ENCODE measurements around the gene RHOXF2.
"Not testable (repeated sequence)": the region's sequence is repeated elsewhere in the genome, so short reads cannot be mapped to it uniquely, and the experiment has no call there.

The RHOXF2 gene, protein sequence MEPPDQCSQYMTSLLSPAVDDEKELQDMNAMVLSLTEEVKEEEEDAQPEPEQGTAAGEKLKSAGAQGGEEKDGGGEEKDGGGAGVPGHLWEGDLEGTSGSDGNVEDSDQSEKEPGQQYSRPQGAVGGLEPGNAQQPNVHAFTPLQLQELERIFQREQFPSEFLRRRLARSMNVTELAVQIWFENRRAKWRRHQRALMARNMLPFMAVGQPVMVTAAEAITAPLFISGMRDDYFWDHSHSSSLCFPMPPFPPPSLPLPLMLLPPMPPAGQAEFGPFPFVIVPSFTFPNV

DNA sequence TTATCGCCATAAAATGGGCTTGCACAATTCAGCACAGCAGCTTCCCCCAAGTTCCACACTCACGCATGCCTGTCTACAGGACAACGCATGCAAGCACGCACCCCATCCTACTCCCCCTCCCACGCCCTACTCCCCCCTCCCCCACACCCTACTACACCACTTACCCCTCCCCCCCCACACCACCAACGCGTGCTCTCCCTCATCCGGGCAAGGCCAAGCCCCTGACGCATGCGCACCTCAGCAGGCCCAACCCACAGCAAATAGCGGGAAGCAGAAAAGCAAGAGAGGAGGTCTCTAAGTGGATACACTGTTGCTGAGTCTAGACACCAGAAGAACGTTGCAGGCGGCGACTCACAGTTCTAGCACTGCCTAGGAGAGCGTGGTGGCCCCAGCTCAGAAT is at the start of gene RHOXF2:
RHOXF2 (plus strand) TSS at position 301 of the 400 bp plus-strand sequence. CDS start 138 bp downstream, outside the sequence.
- DNase-seq = not testable (repeated sequence)

DNA sequence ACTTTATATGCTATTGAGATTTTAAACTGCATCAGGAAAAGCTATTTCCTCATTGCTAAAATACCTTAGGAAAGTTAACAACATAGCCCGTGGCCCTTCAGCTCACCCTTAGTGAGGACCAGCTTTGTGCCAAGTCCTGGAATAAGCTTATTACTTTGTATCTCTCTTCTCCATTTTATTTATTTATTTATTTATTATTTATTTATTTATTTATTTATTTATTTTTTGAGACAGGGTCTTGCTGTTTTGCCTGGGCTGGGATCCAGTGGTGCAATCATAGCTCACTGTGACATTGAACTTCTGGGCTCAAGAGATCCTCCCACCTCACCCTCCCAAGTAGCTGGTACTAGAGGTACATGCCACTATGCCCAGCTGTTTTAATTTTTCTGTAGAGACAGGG is 49.0 kb upstream of the RHOXF2 start:
- no peak for DNase-seq

GRCh38 chrX:120111611-120112010 is 46.8 kb upstream of the RHOXF2 start:
- no peak for DNase-seq

- DNase-seq = no peak
Observed at GRCh38 chrX:120115438-120115963, 42.9 kb upstream of the RHOXF2 start, which contains the start of gene RHOXF1. RHOXF1 (minus strand) TSS chrX:120115913; CDS start chrX:120115862, 51 bp downstream.

DNA sequence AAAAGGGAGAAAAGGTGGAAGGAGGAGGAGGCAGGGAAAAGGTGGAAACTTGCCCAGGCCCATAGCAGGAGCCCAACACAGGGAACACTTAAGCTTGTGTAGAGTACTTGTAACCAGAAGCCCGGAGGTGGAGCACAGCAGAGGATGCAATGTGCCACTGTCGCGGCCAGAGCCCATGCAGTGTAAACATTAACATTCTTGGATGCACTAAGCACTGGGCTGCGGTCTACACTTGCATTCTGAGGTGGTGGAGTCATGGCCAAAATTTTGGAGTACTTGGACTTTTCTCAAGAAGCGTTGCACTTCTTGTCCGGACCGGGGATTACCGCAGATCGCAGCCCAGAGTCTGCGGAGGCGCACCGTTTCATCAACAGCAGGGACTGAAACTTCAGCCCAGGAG is 38.2 kb upstream of the RHOXF2 start:
- no peak for DNase-seq

- no peak for DNase-seq
Observed at GRCh38 chrX:120125444-120125843, 33.0 kb upstream of the RHOXF2 start.

DNA sequence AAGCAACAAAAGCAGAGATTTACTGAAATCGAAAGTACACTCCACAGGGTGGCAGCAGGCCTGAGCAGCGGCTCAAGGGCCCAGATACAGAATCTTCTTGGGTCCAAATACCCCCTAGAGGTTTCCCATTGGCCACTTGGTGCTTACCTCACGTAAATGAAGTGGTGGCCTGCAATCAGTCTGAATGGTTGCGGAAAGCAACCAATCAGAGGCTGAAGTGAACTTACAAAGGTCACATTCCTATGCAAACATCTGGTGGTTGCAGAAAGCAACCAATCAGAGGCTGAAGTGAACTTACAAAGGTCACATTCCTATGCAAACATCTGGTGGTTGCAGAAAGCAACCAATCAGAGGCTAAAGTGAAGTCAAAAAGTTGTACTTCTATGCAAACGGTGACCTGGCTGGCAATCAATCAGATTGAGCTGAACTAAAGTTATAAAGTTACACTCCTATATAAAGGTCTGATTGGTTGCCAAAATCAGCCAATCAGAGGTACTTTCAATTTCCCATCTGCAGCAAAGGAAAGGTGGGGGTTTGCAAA is 30.0 kb upstream of the RHOXF2 start:
- not testable (repeated sequence) for DNase-seq

GRCh38 chrX:120136128-120136527 is 22.3 kb upstream of the RHOXF2 start:
- no peak for DNase-seq

- DNase-seq = no peak
Observed at GRCh38 chrX:120136840-120137239, 21.6 kb upstream of the RHOXF2 start.

- DNase-seq = no peak
Observed at GRCh38 chrX:120137439-120137838, 21.0 kb upstream of the RHOXF2 start.

- DNase-seq = no peak
Observed at GRCh38 chrX:120140293-120140981, 18.0 kb upstream of the RHOXF2 start.

DNA sequence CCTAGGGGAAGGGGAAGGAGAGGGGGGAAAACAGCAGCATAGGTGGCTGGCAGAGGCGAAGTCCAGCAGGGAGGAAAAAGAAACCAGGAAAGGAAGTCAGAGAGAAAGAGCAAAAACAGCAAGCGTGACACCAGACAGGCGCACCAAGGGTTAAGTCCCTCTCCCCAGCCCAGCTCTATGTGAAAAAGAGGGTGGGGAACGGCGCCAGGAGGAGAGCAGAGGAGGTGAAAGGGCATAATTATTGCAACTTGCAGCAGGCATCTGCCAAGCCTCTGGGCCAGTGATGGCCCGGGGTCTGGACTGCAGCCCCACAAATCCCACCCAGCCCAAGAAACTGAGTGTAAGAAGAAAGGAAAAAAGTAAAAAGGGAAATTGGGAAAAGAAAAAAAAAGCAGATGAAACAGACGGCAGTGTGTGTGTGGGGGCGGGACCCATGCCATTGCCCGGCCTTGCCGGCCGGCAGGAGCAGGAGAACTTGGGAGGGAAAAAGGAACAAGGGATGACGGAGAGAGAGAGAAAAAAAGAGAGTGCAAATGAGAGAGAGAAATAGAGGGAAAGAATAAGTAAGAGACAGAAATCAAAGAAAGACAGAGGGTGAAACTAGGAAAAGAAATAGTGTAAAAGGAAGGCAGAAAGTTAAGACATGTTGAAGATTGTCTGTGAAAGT is 14.1 kb upstream of the RHOXF2 start:
- no peak for DNase-seq

DNA sequence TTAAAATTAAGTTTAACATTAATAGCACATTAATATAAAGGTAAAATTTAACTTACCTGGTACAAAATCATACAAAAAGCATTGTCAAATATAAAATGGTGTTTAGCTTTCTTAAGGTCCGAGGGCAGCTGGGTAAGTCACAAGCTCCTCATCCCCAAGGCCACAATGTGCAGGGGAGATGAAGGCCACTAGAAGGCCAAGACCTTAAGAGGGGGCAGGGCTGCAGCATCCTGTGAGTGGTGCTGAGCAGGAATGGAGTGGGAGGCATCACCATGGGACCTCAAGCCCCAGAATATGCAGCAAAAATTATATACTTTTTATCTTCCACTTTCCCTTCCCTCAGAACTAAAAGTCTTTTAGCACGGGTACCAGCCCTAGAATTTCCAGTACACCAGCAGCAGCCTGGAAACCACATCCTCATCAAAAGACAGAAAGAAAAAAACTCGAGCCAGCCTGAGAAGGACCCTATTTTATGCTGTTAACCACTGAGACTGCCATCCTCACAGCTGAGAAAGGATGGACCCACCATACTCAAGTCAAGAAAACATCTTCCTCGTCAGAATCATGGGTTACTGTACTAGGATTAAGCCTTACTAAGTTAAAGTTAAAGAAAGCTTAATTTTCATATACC is 13.0 kb upstream of the RHOXF2 start:
- DNase-seq = no peak

- DNase-seq = not testable (repeated sequence)
Observed at GRCh38 chrX:120146323-120146722, 12.1 kb upstream of the RHOXF2 start.

GRCh38 chrX:120147537-120147936 is 10.9 kb upstream of the RHOXF2 start:
- no peak for DNase-seq

- not testable (repeated sequence) for DNase-seq
Observed at GRCh38 chrX:120150109-120150744, 8.2 kb upstream of the RHOXF2 start.

DNA sequence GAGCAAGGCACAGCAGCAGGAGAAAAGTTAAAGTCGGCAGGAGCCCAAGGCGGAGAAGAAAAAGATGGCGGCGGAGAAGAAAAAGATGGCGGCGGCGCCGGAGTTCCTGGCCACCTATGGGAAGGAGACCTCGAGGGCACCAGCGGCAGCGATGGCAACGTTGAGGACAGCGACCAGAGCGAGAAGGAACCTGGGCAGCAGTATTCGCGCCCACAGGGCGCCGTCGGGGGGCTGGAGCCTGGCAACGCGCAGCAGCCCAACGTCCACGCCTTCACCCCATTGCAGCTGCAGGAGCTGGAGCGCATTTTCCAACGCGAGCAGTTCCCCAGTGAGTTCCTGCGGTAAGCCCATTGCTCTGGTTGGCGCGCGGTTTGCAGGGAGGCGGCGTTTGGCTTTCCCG is 673 bp downstream of the RHOXF2 start:
- DNase-seq = not testable (repeated sequence)

DNA sequence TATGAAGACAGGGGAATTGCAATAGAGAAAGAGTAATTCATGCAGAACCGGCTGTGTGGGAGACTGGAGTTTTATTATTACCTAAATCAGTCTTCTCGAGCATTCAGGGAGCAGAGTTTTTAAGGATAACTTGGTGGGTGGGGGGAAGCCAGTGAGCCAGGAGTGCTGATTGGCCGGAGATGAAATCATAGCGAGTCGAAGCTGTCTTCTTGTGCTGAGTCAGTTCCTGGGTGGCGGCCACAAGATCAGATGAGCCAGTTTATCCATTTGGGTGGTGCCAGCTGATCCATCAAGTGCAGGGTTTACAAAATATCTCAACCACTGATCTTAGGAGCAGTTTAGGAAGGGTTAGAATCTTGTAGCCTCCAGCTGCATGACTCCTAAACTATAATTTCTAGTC is 34.8 kb downstream of the RHOXF2 start:
- DNase-seq = not testable (repeated sequence)

- not testable (repeated sequence) for DNase-seq
Observed at GRCh38 chrX:120193720-120194119, 35.3 kb downstream of the RHOXF2 start.

DNA sequence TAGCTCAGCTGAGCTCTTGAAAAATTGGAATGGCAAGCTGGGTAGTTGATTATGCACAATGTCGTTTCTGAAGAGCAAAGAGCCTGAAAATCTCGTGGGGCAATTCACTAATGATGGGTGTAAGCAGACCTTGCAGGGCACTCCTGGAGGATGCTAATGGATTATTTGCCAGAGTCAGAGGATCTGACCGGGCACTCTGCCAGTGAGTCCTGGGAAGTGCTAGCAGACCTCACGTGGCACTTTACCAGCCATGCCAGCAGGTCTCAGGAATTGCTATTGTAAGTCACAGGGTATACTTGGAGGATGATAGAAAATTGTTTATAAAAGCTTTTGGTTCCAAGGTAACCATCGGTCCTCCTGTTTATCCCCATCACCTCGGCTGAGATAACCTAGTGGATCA is 37.4 kb downstream of the RHOXF2 start:
- DNase-seq = not testable (repeated sequence)

DNA sequence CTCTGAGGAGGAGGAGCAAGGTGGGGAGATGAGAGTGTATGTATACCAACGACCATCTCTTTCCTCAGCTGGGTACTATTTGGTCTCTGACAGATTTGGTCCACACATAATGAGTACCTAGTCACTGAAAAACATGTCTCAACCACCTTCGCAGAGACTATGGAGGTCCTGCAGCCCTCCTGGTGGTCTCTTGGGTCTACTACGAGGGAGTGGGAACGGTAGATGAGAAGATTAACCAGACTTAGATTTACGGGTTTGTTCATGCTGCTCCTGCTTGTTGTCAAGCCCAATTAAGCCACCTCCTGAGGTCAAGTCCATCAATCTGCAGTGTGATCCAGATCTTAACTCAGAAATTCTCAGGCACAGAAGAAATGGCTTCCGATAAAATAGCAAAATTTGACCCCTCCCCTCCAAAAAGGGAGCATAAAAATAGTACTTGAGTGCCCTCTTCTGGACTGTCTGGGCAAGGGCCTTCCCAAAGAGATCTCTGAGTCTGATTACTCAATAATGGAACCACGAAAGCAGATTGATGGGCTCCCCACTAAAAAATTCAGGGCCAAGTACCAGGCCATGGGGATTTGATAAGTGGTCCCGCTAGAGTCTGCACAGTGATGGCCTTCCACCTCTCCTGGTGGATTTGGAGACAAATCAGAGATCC is 38.3 kb downstream of the RHOXF2 start:
- DNase-seq = not testable (repeated sequence)

GRCh38 chrX:120200851-120201250 is 42.4 kb downstream of the RHOXF2 start:
- DNase-seq = no peak

Data from NCI-H1048 (cell line).